Activated naive CD4-positive, alpha-beta T cell treated with anti-CD3 and anti-CD28 coated beads for 36 hours (primary cell): ENCODE data around the gene ENO3. TPM values are rescaled to one million over a fixed set of nuclear protein-coding genes. Genes with fewer than 3 reads are reported as not detected.

Experiments used
- CTCF ChIA-PET: fragments of 350-600 bp; sonication (Branson Sonifier 250); formaldehyde crosslinking; loops from one replicate; lab custom pipeline; 2021; ENCODE audit warnings: antibody characterized with exemption; lab: Charles Lee
- DNase-seq: peaks from one replicate; pipeline ENCODE4 v3.0.0-alpha.2; 2020
- H3K27ac Mint-ChIP-seq: one replicate; pipeline ENCODE4 v1.8.0; 2021; ENCODE audit warnings: mild to moderate bottlenecking, mixed read lengths
- H3K27me3 Mint-ChIP-seq: one replicate; pipeline ENCODE4 v1.8.0; 2021; ENCODE audit warnings: low read depth, mixed read lengths
- H3K36me3 Mint-ChIP-seq: one replicate; pipeline ENCODE4 v1.8.0; 2021; ENCODE audit warnings: low read depth, mixed read lengths
- H3K4me1 Mint-ChIP-seq: one replicate; pipeline ENCODE4 v1.8.0; 2021; ENCODE audit warnings: low read depth, mixed read lengths
- H3K4me3 Mint-ChIP-seq: one replicate; pipeline ENCODE4 v1.8.0; 2021; ENCODE audit warnings: mild to moderate bottlenecking, moderate library complexity, mixed read lengths
- H3K9me3 Mint-ChIP-seq: one replicate; pipeline ENCODE4 v1.8.0; 2021; ENCODE audit warnings: mixed read lengths
- intact Hi-C: fragments of 100-400 bp; cut with micrococcal nuclease; formaldehyde crosslinking; loops from one replicate; pipeline ENCODE4 v1.15.1; 2023
- total RNA-seq, 2 experiments: library from RNA; stranded (reverse); gene quantifications; one replicate each; pipeline ENCODE4 v1.2.3, GENCODE V29; 2021

Gene ENO3
- total RNA-seq, 2 experiments from 2014 or later: 26.7 to 28.9 TPM

DNA sequence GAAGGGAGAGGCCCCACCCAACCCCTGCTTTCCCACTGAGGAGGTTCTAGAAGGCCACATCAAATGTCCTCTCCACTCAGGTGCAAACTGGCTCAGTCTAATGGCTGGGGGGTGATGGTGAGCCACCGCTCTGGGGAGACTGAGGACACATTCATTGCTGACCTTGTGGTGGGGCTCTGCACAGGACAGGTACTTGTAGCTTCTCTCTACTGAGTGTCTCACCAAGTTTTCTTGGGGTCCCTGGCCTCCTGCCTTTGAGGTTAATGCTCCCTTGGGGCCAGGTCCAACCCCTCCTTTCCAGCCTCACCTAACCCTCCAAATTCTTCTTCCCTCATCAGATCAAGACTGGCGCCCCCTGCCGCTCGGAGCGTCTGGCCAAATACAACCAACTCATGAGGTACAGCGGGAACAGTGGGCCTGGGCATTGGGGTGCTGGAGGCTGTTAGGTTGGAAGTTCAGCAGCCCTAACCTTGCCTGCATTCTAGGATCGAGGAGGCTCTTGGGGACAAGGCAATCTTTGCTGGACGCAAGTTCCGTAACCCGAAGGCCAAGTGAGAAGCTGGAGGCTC is 5.7 kb downstream of the ENO3 start:
- Mint-ChIP-seq H3K27me3 (no peaks in the 10 kb centered on the region), H3K36me3 (peaks cover 5% of the 10 kb centered on the region), H3K4me3 (no peak overlapping the region), H3K4me1 (peaks cover 7% of the 10 kb centered on the region), H3K27ac (no peak overlapping the region), H3K9me3 (no peaks in the 10 kb centered on the region)
- CTCF ChIA-PET: interaction anchor here (0.7 to 2.7 kb wide), 4 partner anchors 10 to 14 kb away, joined by 3 to 18 read pairs (median 3); partner anchors contain the start of gene SPAG7
- peak; percentile 70 for DNase-seq
- intact Hi-C loops: no loop called here

DNA sequence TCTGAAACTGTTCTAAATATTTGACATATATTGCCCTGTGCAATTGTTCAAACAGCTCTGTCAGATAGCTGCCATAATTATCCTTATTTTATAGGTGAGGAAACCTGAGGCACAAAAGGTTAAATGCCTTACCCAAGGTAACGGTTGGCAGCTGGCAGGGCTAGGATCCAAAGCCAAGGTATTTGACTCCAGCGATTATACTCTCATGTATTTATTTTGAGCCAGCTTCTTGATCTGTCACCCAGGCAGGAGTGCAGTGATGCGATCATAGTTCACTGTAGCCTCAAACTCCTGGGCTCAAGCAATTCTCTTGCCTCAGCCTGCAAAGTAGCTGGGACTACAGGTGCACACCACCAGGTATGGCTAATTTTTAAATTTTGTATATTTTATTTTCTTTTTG is 7.2 kb downstream of the ENO3 start:
- H3K27me3 Mint-ChIP-seq: no peaks in the 10 kb centered on the region
- peaks cover 5% of the 10 kb centered on the region for H3K36me3 Mint-ChIP-seq
- H3K4me3 Mint-ChIP-seq: no peak overlapping the region
- intact Hi-C loops: no loop called here
- CTCF ChIA-PET: interaction anchor here (1.5 to 2.7 kb wide), 2 partner anchors 8 to 49 kb away, joined by 3 to 18 read pairs; partner anchors contain the start of gene SPAG7
- DNase-seq: no peak
- H3K27ac Mint-ChIP-seq: no peak overlapping the region
- peaks cover 7% of the 10 kb centered on the region for H3K4me1 Mint-ChIP-seq
- H3K9me3 Mint-ChIP-seq: no peaks in the 10 kb centered on the region

DNA sequence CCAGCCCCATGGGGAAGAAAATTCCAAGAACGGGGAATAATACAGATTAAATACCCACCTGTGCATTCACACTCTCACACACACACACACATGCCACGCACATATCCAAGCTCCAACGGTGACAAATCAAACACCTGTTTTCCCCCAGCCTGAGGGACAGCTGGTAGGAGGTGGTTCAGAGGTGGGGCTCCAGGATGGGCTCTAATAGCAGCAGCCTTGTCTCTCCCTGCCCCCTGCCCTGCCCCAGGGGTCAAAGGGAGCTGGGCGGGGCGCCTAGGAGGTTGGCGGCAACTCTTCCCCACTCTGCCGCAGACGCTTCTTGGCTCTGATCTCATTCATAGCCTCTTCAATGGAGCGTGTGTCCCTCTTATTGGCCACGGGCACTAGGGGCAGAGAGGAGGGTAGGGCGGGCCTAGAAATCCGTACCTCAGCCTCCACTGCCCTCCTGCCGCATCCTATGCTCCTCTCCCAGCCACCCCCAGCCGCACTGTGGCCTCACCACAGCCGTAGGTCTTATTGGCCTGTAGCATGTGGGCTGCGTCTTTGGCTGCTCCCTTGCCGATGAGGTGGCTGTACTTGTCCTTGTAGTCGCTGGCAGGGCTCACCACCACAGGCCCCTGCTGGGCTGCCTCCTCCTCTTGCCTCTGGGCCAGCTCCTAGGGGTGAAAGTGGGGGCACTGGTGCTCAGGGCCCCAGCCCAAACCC is 8.5 kb downstream of the ENO3 start:
- Mint-ChIP-seq H3K36me3 (peaks cover 7% of the 10 kb centered on the region), H3K4me1 (peaks cover 7% of the 10 kb centered on the region), H3K27me3 (no peaks in the 10 kb centered on the region), H3K9me3 (no peaks in the 10 kb centered on the region), H3K4me3 (no peak overlapping the region), H3K27ac (no peak overlapping the region)
- no peak for DNase-seq
- CTCF ChIA-PET: interaction anchor here (1.5 kb wide), 1 partner anchor 50 kb away, joined by 3 read pairs; no protein-coding TSS in a partner anchor
- intact Hi-C loops: no loop called here

DNA sequence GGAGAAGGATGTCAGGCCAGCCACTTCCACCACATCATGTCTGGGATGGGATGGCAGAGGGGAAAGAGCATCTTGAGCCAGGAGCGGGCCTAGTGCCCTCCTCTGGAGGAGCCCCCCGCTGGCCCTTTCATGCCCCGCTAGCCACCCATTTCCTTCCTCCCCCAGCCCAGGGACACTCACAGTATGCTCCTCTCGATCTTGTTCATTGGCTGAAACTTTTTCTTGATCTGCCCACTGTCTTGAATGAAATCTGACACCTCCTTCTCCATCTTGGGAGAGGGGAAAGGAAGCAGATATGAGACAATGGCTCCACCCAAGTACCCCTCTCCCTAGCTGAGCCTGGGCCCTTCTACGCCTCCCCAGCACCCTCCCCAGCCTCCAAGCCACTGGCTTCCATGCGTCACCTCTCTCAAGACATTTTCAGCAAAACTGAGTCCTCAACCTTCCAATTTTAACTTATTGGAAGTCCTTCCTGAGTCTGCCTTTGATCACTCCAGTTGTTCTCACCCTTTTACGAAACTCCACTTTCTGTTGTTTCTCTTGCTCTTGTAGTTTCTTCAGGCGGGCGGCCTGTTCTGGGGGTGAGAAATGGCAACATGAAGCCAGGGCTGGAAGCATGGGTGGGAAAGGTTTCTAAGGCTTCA is 9.5 kb downstream of the ENO3 start:
- H3K27ac Mint-ChIP-seq: no peak overlapping the region
- no peaks in the 10 kb centered on the region for H3K27me3 Mint-ChIP-seq
- peaks cover 10% of the 10 kb centered on the region for H3K4me1 Mint-ChIP-seq
- no peak overlapping the region for H3K4me3 Mint-ChIP-seq
- peaks cover 13% of the 10 kb centered on the region for H3K36me3 Mint-ChIP-seq
- no peaks in the 10 kb centered on the region for H3K9me3 Mint-ChIP-seq
- no peak for DNase-seq
- CTCF ChIA-PET: no interaction called here
- intact Hi-C loops: no loop called here

DNA sequence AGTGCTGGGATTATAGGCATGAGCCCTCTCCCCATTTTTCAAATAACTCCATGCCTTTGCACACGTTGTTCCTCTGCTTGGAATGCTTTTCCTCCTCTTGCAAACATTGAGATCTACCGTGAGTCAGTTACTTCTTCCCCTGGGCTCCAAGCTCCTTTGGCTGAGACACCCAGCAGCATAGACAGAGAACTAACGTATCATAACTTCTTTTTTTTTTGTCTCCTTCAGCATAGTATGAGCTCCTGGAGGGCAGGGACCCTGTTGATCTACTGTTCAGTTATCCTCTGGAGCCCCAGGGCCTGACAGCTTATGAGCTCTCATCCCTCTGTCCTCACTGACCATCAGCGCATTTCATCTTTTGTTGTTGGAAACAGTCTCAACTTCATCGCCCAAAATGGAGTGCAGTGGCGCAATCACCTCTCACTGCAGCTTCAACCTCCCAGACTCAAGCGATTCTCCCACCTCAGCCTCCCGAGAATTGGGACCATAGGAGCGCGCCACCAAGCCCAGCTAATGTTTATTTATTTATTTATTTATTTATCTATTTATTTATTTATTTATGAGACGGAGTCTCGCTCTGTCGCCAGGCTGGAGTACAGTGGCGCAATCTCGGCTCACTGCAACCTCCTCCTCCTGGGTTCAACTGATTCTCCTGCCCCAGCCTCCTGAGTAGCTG is 14.5 kb downstream of the ENO3 start:
- CTCF ChIA-PET: interaction anchor here (0.8 to 3.0 kb wide), 3 partner anchors 8 to 12 kb away, joined by 3 to 18 read pairs (median 4); no protein-coding TSS in a partner anchor
- Mint-ChIP-seq H3K36me3 (peaks cover 17% of the 10 kb centered on the region), H3K4me1 (peaks cover 31% of the 10 kb centered on the region), H3K4me3 (peak overlapping the region; percentile 2), H3K9me3 (no peaks in the 10 kb centered on the region), H3K27me3 (no peaks in the 10 kb centered on the region), H3K27ac (peak overlapping the region; percentile 40)
- no peak for DNase-seq
- intact Hi-C loops: loop anchor here (5.0 kb wide), 1 partner anchor 472 kb away; the partner anchor contains the start of gene C1QBP

DNA sequence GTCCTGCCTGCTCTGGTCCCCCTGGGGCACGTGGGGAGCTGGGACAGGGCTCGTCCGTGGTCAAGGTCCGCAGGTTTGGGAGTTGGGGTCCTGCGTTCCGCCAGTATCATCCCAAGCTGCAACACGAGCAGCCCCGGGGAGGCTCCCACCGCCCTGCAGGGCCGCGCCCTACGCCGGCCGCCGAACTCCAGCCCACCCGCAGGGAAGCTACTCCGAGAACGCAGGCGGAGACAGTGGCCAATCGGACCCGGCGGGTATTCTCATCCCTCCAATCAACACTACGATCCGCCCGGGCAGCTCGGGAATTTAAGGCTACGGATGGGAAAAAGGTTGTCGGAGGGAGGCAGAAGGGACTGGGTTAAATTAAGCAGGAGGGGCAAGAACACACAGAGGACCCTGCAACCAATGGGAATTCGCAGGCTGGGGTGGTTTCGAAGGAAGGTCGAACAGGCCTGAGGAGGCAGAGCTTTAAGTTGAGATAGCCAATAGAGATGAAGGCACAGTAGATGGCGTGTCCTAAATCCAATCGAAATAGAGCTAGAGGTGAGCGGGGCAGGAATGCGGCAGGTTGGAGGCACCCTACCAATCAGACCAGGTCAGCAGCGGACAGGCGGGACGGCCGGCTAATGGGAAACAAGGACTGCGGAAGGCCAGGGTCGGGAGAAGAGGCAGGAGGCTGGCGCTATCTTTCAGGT is 16.1 kb downstream of the ENO3 start:
- Mint-ChIP-seq H3K27ac (no peak overlapping the region), H3K9me3 (no peaks in the 10 kb centered on the region), H3K4me3 (no peak overlapping the region), H3K27me3 (no peaks in the 10 kb centered on the region), H3K36me3 (peaks cover 25% of the 10 kb centered on the region), H3K4me1 (peaks cover 39% of the 10 kb centered on the region)
- DNase-seq: peak; percentile 97
- CTCF ChIA-PET: interaction anchor here (1.0 to 3.0 kb wide), 7 partner anchors 10 to 58 kb away, joined by 3 to 18 read pairs (median 4); partner anchors contain the start of genes CAMTA2, RNF167 and SLC25A11
- intact Hi-C loops: loop anchor here (1.0 to 5.0 kb wide), 8 partner anchors 19 to 470 kb away; partner anchors contain the start of genes ARRB2, C1QBP, CAMTA2 and INCA1

DNA sequence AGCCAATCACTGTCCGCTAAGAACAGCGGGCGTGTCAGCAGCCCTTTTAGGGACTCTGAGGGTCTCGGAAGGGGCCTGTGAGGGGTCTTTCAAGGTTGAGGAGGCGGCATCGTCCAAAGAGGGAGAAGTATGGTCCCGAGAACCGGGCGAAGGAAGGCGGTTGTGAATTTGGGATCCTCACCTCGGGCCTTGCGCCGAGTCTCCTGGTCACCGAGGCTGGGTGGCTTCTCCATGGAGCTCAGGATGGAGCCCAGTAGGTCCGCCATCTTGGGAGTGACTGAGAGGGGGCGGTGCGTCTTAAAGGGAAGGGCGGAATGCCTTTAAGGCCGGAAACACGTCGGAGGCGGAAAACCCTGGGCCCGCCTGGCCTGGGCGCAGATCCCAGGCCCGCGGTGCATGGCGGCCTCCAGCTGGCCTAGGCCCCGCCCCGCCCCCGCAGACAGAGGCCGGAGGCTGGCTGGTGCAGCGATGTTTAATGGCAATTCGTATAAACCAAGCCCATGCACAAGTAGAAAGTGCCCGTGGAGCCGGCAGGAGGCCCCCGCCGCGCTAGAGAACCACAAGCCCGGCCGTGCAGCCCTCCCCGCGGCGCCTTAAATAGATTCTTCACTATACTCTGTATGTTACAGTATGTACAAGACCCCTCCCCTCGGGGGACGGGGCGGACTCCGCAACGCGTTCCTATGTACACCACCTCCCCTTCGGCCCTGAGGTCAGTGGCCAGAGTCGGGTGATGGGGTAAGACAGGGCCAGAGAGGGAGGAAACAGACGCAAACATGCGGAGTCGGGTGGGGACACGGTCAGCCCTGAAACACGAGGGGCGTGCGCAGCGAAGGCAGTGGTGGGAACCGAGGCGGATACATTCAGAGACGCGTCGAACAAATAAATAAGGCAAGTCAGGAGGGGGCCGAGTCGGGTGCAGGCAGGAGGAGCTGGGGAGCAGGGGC is 16.9 kb downstream of the ENO3 start, which contains the start of gene SPAG7:
TSS of gene SPAG7 (minus strand) at position 279 of the 947 bp plus-strand sequence. CDS start at position 266, 13 bp downstream.
- no peaks in the 10 kb centered on the region for H3K9me3 Mint-ChIP-seq
- H3K4me1 Mint-ChIP-seq: peaks cover 39% of the 10 kb centered on the region
- peak; percentile 95 for DNase-seq
- H3K4me3 Mint-ChIP-seq: no peak within 1 kb of the TSS
- H3K36me3 Mint-ChIP-seq: peaks cover 25% of the 10 kb centered on the region
- intact Hi-C loops: loop anchor here (1.0 to 5.0 kb wide), 8 partner anchors 19 to 469 kb away; partner anchors contain the start of genes ARRB2, C1QBP, CAMTA2 and INCA1
- no peak within 1 kb of the TSS for H3K27ac Mint-ChIP-seq
- CTCF ChIA-PET: interaction anchor here (1.0 to 3.0 kb wide), 7 partner anchors 11 to 59 kb away, joined by 3 to 18 read pairs (median 4); partner anchors contain the start of genes CAMTA2, RNF167 and SLC25A11
- no peaks in the 10 kb centered on the region for H3K27me3 Mint-ChIP-seq

DNA sequence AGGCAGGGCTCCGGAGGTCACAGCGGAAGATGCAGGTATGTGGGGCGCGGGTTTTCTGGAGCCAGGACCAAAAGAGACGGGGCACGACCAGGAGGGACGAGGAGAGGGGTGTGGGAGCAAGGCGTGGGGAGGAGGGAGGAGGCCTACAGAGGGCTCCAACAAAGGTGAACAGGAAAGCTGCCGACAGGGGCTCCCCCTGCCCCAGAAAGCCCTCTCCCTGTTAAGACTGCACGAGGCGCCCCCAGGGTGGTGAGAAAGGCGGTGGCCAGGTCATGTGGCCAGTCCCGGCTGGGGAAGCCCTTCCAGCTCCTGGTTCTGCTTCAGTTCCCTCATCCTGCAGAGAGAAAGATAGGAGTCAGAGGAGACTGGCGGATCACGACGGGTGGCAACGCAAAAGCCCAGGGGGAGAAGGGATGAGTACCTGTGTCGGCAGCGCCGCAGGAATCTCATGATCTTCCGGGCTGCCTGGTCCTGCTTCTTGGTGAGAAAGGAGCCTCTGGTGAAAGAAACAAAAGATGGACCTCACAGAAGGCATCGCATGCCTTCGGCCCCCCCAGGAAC is 17.6 kb downstream of the ENO3 start:
- CTCF ChIA-PET: interaction anchor here (1.0 to 1.8 kb wide), 4 partner anchors 12 to 94 kb away, joined by 3 to 6 read pairs (median 4); partner anchors contain the start of gene CAMTA2
- Mint-ChIP-seq H3K9me3 (no peaks in the 10 kb centered on the region), H3K36me3 (peaks cover 24% of the 10 kb centered on the region), H3K27me3 (no peaks in the 10 kb centered on the region), H3K4me1 (peaks cover 39% of the 10 kb centered on the region), H3K27ac (no peak overlapping the region), H3K4me3 (no peak overlapping the region)
- intact Hi-C loops: loop anchor here (5.0 kb wide), 1 partner anchor 469 kb away; the partner anchor contains the start of gene C1QBP
- peak; percentile 74 for DNase-seq

DNA sequence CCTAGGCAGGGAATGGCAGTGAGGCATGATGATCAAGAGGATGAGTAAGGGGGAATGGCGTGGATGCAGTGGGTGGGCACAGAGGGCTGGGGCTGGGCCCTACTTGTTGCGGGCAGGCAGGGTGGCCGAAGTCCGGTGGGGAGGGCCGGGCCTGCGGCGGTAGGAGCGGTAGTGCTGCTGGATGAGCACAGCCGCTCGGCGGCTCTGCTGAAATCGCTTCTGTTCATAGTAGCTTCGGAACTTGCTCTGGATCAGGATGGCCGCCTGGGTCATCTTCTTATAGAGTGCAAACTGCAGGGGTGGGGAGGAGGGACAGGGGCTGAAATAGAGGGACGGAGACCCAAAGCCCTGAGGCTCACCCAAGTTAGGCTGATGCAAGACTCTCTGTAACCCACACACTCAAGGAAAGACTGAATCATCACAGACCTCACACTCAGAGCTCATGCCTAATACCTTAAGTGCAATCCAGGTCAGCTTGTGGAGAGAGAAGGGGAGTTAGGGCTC is 18.2 kb downstream of the ENO3 start:
- intact Hi-C loops: loop anchor here (5.0 kb wide), 1 partner anchor 468 kb away; the partner anchor contains the start of gene C1QBP
- Mint-ChIP-seq H3K27me3 (no peaks in the 10 kb centered on the region), H3K9me3 (no peaks in the 10 kb centered on the region), H3K4me1 (peaks cover 39% of the 10 kb centered on the region), H3K4me3 (no peak overlapping the region), H3K36me3 (peaks cover 27% of the 10 kb centered on the region), H3K27ac (no peak overlapping the region)
- DNase-seq: peak; percentile 79
- CTCF ChIA-PET: interaction anchor here (0.8 to 1.8 kb wide), 5 partner anchors 13 to 93 kb away, joined by 3 to 6 read pairs (median 3); partner anchors contain the start of genes CAMTA2, RNF167 and SLC25A11
